GM21528 (cell line): ENCODE measurements around the gene MPHOSPH10.
A peak's percentile ranks its signal among the peaks of the same experiment; 100 is the strongest.
"Not testable (repeated sequence)": the region's sequence is repeated elsewhere in the genome, so short reads cannot be mapped to it uniquely, and the experiment has no call there.

Source experiments
- ATAC-seq: cut with Tn5 transposase; IDR thresholded peaks from one replicate; pipeline ENCODE4 v1.9.1; 2021; ENCODE audit warnings: mild to moderate bottlenecking, moderate library complexity; ENCODE audit not compliant: unreplicated experiment, low FRiP score

MPHOSPH10 gene, protein sequence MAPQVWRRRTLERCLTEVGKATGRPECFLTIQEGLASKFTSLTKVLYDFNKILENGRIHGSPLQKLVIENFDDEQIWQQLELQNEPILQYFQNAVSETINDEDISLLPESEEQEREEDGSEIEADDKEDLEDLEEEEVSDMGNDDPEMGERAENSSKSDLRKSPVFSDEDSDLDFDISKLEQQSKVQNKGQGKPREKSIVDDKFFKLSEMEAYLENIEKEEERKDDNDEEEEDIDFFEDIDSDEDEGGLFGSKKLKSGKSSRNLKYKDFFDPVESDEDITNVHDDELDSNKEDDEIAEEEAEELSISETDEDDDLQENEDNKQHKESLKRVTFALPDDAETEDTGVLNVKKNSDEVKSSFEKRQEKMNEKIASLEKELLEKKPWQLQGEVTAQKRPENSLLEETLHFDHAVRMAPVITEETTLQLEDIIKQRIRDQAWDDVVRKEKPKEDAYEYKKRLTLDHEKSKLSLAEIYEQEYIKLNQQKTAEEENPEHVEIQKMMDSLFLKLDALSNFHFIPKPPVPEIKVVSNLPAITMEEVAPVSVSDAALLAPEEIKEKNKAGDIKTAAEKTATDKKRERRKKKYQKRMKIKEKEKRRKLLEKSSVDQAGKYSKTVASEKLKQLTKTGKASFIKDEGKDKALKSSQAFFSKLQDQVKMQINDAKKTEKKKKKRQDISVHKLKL

DNA sequence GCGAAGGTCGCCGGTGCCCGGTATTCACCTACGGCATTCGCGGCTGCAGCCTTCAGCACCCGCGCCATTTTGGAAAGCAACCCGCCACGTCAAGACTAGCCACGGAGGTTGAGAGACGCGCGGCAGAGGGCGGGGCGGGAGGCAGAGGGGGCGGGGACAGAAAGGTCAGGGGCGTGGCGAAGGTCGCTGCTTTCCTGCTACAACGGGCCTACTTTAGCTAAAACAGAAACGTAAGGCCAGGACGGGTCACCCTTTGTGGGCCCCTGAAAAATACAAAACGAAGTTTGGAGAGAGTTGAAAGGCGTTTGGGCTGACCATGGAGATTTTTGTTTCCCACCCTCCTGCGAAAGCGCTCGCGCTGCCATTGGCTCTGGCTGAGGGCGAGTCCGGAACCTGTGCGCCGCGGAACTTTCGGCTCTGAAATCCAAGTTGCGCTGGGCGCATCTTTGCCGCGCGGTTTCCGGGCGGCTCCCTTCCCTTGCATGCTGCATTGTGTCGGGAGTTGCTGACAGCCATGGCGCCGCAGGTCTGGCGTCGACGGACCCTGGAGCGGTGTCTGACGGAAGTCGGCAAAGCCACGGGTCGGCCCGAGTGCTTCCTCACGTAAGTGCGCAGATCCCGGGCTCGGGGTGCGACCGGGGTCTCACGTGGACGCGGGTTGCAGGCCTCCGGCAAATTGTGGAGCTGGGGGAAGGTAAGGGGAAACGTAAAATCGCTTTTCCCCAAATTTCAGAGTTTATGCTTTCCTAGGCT lies at the start of gene MPHOSPH10, which contains the start of gene MCEE:
Gene MPHOSPH10, plus strand, starts transcription at position 483 of the 753 bp plus-strand sequence. Its CDS starts 32 bp downstream, at position 515.
Gene MCEE, minus strand, starts transcription at position 78 of the 753 bp plus-strand sequence. Its CDS starts 10 bp downstream, at position 68.
- peak; percentile 93 for ATAC-seq

DNA sequence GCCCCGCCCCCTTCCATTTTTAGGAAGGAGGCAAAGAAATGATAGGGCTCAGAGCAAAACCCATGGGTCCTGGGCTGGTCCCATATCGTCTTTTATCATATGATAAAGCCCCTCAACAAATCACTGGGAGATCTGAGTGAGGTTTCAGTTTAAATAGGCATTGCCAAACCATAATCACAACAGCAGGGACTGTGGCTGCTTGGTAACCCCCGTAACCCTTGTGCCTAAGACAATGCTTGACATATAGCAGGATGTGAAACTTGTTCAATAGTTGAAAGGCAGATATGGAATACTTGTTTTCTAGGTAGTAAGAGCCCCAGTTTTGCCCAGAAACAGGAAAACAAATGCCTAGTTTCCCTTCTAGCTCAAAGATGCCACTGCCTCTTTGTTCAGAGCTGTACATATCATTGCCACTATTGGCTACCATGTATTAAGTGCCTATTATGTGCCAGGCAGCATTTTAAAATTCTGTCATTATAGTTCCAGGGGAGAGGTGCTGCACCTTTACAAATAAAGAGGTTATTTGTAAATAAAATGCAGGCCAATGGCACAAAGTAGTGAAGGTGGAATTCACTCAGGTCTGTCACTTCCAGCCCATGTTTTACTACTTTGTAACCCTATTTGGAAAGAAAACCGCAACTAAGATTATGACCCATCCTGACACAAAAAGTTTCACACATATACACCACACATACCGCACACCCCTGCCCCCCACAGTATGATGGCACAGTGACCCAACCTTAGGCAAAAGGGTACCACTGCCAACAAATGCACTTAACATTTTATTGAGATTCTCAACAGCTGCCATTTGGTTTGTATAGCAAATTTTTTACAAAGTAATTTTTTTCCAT lies 47.8 kb upstream of the MPHOSPH10 start:
- no peak for ATAC-seq

DNA sequence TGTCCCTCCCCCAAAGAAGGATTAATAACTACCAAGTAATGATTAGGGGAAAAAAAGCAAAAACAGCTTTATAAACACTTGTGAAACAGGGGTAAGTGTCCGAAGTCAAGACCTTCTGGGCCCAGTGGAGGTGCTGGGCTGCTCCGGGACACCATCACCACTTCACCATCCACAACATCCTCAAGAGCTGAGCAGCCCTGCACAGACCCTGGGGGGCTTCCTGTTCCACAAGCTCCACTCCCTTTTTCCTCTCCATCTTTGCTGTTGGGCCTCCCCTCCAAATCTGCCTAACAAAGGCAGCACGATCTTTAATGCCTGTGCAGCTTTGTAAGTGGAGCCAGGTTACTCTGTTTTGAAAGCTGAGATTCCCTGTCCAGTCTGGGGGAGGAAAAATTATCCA lies 47.1 kb upstream of the MPHOSPH10 start:
- not testable (repeated sequence) for ATAC-seq

DNA sequence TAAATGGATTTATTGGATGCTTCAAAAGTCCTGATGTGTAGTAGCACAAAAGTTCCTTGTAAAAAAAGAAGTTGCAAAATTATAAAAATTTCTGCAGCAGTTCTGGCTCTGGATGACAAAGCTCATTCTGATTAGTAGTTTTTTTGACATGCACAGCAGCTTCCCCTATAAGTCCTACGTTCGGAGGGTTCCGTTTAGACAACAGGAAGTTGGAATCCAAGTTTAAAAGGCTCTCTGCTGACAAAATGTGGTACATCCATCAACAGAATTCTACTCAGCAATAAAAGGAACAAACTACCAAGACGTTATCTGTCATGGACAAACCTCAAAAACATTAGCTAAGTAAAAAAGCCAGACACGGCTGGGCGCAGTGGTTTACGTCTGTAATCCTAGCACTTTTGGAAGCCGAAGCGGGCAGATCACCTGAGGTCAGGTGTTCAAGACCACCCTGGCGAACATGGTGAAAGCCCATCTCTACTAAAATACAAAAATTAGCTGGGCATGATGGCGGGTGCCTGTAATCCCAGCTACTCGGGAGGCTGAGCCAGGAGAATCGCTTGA lies 46.6 kb upstream of the MPHOSPH10 start:
- not testable (repeated sequence) for ATAC-seq

DNA sequence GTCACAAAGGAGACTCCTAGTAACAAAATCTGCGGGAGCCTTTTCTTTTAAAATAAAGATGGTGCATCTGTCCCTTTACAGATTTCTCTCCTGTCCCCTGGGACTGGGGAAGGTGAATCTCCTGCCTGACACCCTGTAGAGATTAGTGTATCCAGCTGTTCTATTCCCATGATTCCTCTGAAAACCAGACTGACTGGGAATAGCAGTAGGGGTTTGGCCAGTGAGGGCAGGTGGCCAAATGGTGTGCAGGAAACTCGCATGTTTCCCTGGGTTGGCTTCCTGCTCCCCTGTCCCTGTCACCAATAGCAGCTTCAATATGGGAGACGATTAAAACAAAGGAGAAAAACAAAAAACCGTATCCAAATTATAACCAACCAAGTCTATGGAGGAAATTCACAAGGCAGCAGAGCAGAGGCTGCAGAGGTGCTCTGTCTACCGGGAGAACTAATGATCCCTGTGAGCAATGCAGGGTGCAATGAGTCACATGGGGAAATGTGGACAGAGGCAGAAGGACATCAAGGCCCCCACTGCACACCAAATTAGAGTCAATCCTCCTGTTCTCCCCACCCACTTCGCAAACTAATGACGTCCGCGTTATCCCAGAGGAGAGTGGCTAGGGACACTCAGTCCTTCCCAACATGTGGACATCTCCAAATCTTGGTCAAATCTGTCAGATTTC lies 45.0 kb upstream of the MPHOSPH10 start:
- not testable (repeated sequence) for ATAC-seq

DNA sequence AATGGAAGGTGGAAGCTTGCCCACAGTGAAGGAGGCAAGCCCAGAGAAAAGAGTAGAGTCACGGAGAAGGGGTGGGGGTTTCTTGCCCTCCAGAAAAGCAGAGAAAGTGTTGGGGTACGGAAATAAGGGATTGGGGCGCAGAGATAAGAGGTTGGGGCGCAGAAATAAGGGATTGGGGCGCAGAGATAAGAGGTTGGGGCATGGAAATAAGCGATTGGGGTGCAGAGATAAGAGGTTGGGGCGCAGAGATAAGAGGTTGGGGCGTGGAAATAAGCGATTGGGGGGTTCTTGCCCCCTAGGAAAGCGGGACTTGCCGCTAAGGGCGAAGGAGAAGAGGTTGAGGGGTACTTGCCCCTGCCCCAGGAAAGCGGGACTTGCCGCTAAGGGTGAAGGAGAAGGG lies 41.0 kb upstream of the MPHOSPH10 start:
- ATAC-seq: not testable (repeated sequence)

DNA sequence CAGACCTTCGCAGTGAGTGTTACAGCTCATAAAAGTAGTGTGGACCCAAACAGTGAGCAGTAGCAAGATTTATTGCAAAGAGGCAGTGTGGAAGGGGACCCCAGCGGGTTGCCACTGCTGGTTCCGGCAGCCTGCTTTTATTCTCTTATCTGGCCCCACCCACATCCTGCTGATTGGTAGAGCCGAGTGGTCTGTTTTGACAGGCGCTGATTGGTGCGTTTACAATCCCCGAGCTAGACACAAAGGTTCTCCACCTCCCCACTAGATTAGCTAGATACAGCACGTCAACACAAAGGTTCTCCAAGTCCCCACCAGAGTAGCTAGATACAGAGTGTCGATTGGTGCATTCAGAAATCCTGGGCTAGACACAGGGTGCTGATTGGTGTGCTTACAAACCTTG lies 38.6 kb upstream of the MPHOSPH10 start:
- ATAC-seq: not testable (repeated sequence)

DNA sequence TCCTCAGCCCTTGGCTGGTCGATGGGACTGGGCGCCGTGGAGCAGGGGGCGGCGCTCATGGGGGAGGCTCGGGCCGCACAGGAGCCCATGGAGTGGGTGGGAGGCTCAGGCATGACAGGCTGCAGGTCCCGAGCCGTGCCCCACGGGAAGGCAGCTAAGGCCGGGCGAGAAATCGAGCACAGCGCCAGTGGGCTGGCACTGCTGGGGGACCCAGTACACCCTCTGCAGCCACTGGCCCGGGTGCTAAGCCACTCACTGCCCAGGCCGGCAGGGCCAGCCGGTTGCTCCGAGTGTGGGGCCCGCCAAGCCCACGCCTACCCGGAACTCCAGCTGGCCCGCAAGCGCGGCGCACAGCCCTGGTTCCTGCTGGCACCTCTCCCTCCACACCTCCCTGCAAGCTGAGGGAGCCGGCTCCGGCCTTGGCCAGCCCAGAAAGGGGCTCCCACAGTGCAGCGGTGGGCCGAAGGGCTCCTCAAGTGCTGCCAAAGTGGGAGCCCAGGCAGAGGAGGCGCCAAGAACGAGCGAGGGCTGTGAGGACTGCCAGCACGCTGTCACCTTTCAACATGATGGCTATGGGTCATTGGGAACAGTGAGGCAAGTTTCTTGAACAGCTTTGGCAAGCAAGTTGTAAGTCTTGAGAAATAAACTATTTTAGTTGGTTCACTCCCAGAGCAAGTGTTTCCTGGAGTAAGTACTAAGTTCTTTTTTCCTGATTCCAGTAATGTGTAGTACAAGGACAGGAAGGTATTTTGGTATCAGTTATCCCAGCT lies 37.8 kb upstream of the MPHOSPH10 start:
- not testable (repeated sequence) for ATAC-seq

DNA sequence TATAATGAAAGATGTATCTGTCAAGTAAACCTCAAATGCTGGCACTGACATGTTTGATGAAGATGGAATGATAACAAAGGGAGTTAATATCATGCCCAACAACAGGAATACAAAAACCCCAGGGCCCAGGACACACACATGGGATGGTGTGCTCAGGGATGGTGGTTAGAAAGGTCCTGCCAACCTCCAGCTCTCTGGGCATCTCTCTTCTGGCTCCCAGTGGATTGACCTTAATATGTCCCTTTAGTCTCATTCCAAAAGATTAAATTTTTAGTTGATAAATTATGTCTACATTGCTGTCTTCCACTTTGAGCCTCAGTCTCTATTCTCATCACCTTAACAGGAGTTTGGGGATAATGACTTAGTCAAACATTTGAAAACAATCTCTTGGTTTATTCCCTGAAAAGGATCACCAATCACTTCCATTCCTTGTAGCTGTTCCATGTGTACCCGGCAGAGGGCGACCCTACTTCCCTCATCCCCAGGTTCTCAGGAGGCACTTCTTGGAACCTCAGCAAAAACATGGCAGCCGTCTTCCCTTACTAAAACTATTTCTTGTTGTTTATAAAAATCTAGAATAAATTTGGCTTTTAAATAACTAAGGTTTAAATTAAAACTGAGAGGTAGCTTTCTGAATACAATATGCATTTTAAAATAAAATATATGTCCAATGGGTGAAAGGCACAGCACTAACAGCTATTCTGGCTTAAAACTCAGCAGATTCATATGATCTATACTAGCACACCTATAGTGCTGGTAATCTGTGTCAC lies 30.1 kb upstream of the MPHOSPH10 start:
- ATAC-seq: no peak

DNA sequence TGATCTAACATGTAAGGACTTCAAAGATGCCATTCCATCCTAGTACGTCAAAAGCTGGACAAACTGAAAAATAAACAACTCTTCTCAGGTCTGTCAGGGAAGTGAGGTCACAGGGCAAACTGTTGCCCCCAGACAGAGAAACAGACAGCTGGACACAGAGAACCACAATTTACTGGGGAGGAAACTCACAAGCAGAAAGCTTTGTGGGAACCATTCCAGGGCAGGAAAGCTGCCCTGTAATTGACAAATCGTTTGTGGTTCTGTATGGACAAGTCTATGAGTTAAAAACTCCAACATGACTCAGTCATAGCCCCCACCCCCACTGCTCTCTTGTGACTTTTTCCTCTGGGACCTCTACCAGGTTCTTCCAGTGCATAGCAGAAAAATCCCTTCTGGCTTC lies 28.8 kb upstream of the MPHOSPH10 start:
- no peak for ATAC-seq

DNA sequence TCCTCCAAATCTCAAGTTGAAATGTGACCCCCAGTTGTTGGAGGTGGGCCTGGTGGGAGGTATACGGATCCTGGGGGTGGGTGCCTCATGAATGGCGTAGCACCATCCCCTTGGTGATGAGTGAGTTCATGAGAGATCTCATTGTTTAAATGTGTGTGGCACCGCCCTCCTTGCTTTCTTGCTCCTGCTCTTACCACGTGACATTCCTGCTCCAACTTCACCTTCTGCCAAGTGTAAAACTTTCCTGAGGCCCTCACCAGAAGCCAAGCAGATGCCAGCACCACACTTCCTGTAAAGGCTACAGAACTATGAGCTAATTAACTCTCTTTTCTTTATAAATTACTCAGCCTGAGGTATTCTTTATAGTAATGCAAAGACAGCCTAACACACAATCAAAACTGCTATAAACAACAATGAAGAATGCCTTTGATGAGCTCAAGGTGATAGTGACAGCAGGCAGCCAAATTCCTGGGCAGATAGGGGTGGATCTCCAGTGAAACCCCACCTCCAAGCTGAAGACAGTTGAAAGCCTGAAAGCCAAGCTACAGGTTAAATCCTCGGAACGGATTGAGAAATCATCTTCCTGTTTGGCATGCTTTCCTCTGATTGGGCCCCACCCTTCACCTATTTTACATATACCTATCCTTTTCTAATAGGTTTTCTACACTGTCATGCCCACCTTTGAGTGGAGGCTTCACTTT lies 27.3 kb upstream of the MPHOSPH10 start:
- no peak for ATAC-seq

DNA sequence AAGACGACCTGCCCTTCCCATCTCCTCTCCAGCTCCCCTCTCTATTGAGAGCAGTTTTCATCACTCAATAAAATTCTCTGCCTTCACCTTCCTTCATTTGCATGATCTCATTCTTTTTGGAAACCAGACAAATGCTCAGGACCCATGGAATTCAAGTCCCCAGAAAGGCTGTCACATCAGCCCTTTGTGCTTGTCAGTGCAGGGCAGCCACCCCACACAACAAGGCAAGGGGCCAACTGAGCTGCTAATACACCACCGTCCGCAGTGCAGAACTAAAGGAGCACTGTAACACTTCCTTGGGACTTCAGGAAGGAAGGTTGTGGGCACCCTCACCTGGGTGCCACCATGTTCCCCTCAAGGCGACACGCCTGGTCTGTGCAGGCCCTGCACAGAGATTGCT lies 26.6 kb upstream of the MPHOSPH10 start:
- no peak for ATAC-seq

DNA sequence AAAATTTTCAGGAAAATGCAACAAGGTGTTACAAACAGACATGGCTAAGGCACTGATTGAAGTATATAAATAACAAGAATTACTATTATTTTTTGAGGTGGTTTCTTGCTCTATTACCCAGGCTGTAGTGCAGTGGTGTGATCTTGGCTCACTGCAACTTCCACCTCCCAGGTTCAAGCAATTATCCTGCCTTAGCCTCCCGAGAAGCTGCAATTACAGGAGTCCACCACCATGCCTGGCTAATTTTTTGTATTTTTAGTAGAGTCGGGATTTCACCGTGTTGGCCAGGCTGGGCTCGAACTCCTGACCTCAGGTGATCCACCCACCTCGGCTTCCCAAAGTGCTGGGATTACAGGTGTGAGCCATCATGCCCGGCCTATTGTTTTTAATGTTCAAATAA lies 24.0 kb upstream of the MPHOSPH10 start:
- not testable (repeated sequence) for ATAC-seq

DNA sequence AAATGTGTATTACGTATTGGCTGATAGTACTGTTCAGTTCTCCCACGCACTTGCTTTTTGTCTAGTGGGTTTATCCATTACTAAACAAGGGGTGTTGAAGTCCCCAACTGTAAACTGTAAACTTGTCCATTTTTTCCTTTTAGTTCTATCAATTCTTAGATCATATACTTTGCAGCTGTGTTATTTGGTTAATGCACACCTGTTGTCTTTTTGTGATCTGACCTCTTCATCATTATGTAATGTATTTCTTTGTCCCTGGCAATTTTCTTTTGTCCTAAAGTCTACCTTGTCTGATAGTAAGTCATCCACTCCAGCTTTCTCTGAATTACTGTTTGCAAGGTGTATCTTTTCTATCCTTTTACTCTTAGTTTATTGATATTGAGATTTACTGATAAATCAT lies 22.3 kb upstream of the MPHOSPH10 start:
- no peak for ATAC-seq

DNA sequence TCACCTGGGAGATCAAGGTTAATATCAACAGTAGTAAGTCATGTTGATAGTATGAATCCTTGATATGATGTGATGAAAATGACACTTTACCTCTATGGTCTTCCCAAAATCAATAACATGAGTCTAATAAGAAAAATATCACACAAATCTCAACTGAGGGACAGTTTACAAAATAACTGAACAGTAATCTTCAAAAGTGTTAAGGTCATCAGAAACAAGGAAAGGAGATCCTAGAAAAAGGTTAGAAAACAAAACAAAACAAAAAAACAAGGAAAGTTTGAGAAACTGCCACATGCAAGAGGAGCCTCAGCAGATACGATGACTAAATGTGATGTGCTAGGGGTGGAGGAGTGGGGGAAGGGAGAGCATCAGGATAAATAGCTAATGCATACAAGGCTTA lies 16.6 kb upstream of the MPHOSPH10 start:
- ATAC-seq: no peak

DNA sequence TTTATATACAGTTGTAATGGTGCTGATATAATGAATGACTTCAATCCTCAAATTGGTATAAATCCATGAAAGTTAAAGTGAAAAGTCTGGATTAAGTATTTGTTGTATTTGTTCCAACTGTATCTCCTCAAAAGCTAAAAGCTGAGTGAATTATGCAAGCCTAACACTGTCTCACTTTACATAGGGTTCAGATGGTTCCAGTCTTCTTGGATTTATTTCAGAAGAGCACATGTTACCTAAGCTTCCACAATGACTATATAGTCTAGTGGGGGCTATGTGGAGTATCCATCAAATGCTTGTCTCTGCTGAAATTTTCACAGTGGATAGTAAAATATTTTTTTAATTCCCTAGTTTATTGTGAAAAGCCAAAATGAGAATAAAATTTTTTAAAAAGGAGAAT lies 13.4 kb upstream of the MPHOSPH10 start:
- no peak for ATAC-seq

DNA sequence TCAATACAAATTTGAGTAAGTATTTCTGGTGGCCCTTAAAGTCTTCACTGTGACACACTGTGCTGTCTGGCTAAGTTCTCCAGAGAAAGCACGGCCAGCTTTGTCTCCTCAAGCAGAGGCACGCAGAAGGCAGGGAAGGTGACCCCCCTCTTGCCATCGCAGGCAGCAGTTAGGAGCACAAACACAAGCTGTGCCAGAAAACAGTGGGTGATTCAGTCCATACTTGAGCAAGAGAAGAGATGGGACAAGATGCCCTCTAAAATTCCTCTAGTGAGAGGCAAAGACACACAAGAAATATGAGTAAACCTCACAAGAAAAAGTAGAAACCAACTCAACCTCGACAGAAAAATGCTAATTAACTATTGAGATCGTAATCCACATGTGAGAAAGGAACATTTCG lies 10.2 kb upstream of the MPHOSPH10 start:
- ATAC-seq: no peak
